GM23338 (cell line): ENCODE results near the gene FBXO9. TPM values are rescaled to one million over a fixed set of nuclear protein-coding genes. Genes with fewer than 3 reads are reported as not detected.

Source experiments
- CREB1 ChIP-seq: fragments of 250-450 bp; sonication (Bioruptor Pico); IDR thresholded peaks from 2 replicates; pipeline ENCODE4 v1.5.0; 2020; ENCODE audit warnings: low read depth, mild to moderate bottlenecking, moderate library complexity
- CTCF ChIP-seq, 2 experiments: fragments of 200-600 bp in 1 of 2; sonication (generic) in 1 of 2; conservative IDR thresholded peaks; 2 replicates each; pipeline versions ENCODE4 v1.5.1 to v1.6.1; 2016 to 2017; ENCODE audit warnings: antibody characterized with exemption in 2 of 2, low read depth in 2 of 2, mild to moderate bottlenecking in 2 of 2, moderate library complexity in 1 of 2
- EZH2 ChIP-seq: fragments of 200-600 bp; sonication (generic); IDR thresholded peaks from one replicate; pipeline ENCODE4 v1.8.0; 2017; ENCODE audit warnings: antibody characterized with exemption, mild to moderate bottlenecking, low read depth; ENCODE audit not compliant: unreplicated experiment
- NANOG ChIP-seq: IDR thresholded peaks from 2 replicates; pipeline ENCODE4 v1.6.1; 2016; ENCODE audit warnings: antibody characterized with exemption, borderline replicate concordance
- POLR2AphosphoS5 ChIP-seq: IDR thresholded peaks from 2 replicates; pipeline ENCODE4 v1.6.1; 2016; ENCODE audit warnings: antibody characterized with exemption, low read depth
- REST ChIP-seq: IDR thresholded peaks from one replicate; pipeline ENCODE4 v1.6.1; 2018; ENCODE audit warnings: antibody characterized with exemption; ENCODE audit not compliant: unreplicated experiment
- ZNF114 ChIP-seq: fragments of 250-450 bp; sonication (Bioruptor Pico); IDR thresholded peaks from 2 replicates; pipeline ENCODE4 v1.5.0; 2020; ENCODE audit warnings: mild to moderate bottlenecking, moderate library complexity
- ZNF462 ChIP-seq: fragments of 250-450 bp; sonication (Bioruptor Pico); IDR thresholded peaks from 2 replicates; pipeline ENCODE4 v1.5.0; 2020; ENCODE audit warnings: mild to moderate bottlenecking, moderate library complexity
- polyA plus RNA-seq: library from polyadenylated mRNA; unstranded; fragments of >200 nt; fragmentation: Nextera tagmentation; extraction: Ambion mirVana; gene quantifications from 2 replicates; pipeline ENCODE4 v1.2.1, GENCODE V29; 2016
- total RNA-seq: library from RNA; depleted of rRNA; stranded (reverse); fragments of >200 nt; shearing (Covaris generic); gene quantifications from 2 replicates; pipeline ENCODE4 v1.2.3, GENCODE V29; 2014

FBXO9 gene
- total and polyA plus RNA-seq, 2 experiments from 2014 or later = 29.8 to 32.8 TPM

GRCh38 chr6:53115741-53116140 lies 50.5 kb downstream of the FBXO9 start (continued):
- no peak for TF ChIP-seq ZNF462 (CRISPR knock-in tag)
- no peak for TF ChIP-seq CREB1
- no peak for TF ChIP-seq NANOG
- no peak for TF ChIP-seq REST
- no peak for TF ChIP-seq CTCF (conservative IDR thresholded peaks at IDR 0.05; ENCODE audit: low read depth in 2 of 2)
- TF ChIP-seq POLR2AphosphoS5 = no peak
- TF ChIP-seq EZH2 = no peak
- no peak for TF ChIP-seq ZNF114 (CRISPR knock-in tag)
